Measurements from ENCODE around the gene CDH15. TPM values are rescaled to one million over a fixed set of nuclear protein-coding genes. Genes with fewer than 3 reads are reported as not detected.

Gene CDH15
- total and polyA plus RNA-seq, 2 of the 13 experiments (the other 11 are each of a cell fraction or from before 2014, with no cell fraction given) = 0.74 to 2.2 TPM

DNA sequence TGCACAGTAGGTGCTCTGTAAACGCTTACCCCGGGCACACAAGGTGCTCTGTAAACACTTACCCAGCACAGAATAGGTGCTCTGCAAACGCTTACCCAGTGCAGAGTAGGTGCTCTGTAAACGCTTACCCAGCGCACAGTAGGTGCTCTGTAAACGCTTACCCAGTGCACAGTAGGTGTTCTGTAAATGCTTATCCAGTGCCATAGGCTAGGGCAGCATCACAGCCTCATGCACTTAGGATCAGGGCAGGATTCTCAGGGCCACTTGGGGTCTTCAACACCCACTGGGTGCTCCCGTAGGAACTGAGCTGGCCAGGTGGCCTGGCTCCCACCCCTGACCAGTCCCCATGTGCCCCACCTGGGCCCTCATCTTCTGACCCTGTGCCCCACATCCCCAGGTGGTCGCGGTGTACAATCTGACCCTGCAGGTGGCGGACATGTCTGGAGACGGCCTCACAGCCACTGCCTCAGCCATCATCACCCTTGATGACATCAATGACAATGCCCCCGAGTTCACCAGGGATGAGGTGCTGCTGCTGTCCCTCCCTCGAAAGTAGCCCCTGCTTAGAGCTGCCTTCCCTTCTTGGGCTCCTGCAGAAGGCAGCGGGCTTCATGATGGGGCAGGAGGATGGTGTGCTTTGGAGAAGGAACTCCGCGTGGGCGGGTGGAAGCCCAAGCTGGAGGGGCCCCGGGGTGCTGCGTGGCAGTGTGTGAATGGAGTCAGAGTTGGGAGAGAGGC is 15.7 kb downstream of the CDH15 start (continued):
- TF ChIP-seq ATF7 (IDR thresholded peaks at IDR 0.05) (no peak), ATF7 (CRISPR knock-in tag; IDR thresholded peaks at IDR 0.05) (0 out of 2 replicates have a peak, but pooled peaks have one; percentile 40), TARDBP (CRISPR knock-in tag; IDR thresholded peaks at IDR 0.05) (peak; percentile 97), THAP7 (CRISPR knock-in tag; IDR thresholded peaks at IDR 0.05) (no peak), RBM39 (IDR thresholded peaks at IDR 0.05; ENCODE audit: low read depth, low read length, poor library complexity, severe bottlenecking) (peak; percentile 36), TCF12 (IDR thresholded peaks at IDR 0.05) (no peak), TCF12 (CRISPR knock-in tag; IDR thresholded peaks at IDR 0.05) (no peak), CHD4 (IDR thresholded peaks at IDR 0.05; ENCODE audit: borderline replicate concordance, low read length) (peak; percentile 98), ZBTB42 (CRISPR knock-in tag; IDR thresholded peaks at IDR 0.05) (no peak), SP5 (CRISPR knock-in tag; IDR thresholded peaks at IDR 0.05; ENCODE audit: borderline replicate concordance, low read depth) (no peak), MXD3 (CRISPR knock-in tag; IDR thresholded peaks at IDR 0.05) (no peak), MBD4 (IDR thresholded peaks at IDR 0.05; ENCODE audit: borderline replicate concordance, low read length) (no peak), ZMAT3 (CRISPR knock-in tag; conservative IDR thresholded peaks at IDR 0.05) (no peak), HOMEZ (CRISPR knock-in tag; IDR thresholded peaks at IDR 0.05; ENCODE audit: low read depth) (no peak), FOXM1 (CRISPR knock-in tag; IDR thresholded peaks at IDR 0.05) (0 out of 2 replicates have a peak, but pooled peaks have one; percentile 50), THRA (CRISPR knock-in tag; IDR thresholded peaks at IDR 0.05; ENCODE audit: borderline replicate concordance) (no peak), CREM (IDR thresholded peaks at IDR 0.05) (no peak), CREM (CRISPR knock-in tag; IDR thresholded peaks at IDR 0.05) (no peak), HOXA5 (CRISPR knock-in tag; IDR thresholded peaks at IDR 0.05) (no peak)
- TF ChIP-seq, protein P1, sequence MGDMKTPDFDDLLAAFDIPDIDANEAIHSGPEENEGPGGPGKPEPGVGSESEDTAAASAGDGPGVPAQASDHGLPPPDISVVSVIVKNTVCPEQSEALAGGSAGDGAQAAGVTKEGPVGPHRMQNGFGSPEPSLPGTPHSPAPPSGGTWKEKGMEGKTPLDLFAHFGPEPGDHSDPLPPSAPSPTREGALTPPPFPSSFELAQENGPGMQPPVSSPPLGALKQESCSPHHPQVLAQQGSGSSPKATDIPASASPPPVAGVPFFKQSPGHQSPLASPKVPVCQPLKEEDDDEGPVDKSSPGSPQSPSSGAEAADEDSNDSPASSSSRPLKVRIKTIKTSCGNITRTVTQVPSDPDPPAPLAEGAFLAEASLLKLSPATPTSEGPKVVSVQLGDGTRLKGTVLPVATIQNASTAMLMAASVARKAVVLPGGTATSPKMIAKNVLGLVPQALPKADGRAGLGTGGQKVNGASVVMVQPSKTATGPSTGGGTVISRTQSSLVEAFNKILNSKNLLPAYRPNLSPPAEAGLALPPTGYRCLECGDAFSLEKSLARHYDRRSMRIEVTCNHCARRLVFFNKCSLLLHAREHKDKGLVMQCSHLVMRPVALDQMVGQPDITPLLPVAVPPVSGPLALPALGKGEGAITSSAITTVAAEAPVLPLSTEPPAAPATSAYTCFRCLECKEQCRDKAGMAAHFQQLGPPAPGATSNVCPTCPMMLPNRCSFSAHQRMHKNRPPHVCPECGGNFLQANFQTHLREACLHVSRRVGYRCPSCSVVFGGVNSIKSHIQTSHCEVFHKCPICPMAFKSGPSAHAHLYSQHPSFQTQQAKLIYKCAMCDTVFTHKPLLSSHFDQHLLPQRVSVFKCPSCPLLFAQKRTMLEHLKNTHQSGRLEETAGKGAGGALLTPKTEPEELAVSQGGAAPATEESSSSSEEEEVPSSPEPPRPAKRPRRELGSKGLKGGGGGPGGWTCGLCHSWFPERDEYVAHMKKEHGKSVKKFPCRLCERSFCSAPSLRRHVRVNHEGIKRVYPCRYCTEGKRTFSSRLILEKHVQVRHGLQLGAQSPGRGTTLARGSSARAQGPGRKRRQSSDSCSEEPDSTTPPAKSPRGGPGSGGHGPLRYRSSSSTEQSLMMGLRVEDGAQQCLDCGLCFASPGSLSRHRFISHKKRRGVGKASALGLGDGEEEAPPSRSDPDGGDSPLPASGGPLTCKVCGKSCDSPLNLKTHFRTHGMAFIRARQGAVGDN (CRISPR knock-in tag; IDR thresholded peaks at IDR 0.05) = peak; percentile 39; the same call in 1 of the 2 replicates
- TF ChIP-seq, protein P2, sequence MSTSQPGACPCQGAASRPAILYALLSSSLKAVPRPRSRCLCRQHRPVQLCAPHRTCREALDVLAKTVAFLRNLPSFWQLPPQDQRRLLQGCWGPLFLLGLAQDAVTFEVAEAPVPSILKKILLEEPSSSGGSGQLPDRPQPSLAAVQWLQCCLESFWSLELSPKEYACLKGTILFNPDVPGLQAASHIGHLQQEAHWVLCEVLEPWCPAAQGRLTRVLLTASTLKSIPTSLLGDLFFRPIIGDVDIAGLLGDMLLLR (CRISPR knock-in tag; IDR thresholded peaks at IDR 0.05) = no peak
